Bone marrow (tissue), 2 donors: Measurements from ENCODE around the gene FAM107B.

ENCODE experiments used
- DNase-seq, 2 donors: peaks; one replicate each; lab custom pipeline; 2025; lab: John Stamatoyannopoulos, UW

FAM107B gene

GRCh38 chr10:14776546-14776945 lies 1.8 kb upstream of the FAM107B start:
- no peak for DNase-seq

GRCh38 chr10:14775656-14776055 lies 959 bp upstream of the FAM107B start:
- no peak for DNase-seq

- no peak for DNase-seq
Observed at GRCh38 chr10:14774214-14774580, 500 bp downstream of the FAM107B start.

- DNase-seq = no peak
Observed at GRCh38 chr10:14773551-14774213, 1.0 kb downstream of the FAM107B start.

GRCh38 chr10:14772399-14772798 lies 2.3 kb downstream of the FAM107B start:
- DNase-seq = no peak

- DNase-seq = no peak
Observed at GRCh38 chr10:14770927-14771326, 3.8 kb downstream of the FAM107B start.

GRCh38 chr10:14761372-14761771 lies 13.3 kb downstream of the FAM107B start:
- no peak for DNase-seq

GRCh38 chr10:14758994-14759664 lies 15.6 kb downstream of the FAM107B start:
- no peak for DNase-seq

GRCh38 chr10:14758451-14758850 lies 16.2 kb downstream of the FAM107B start:
- DNase-seq = no peak

GRCh38 chr10:14757986-14758385 lies 16.7 kb downstream of the FAM107B start:
- DNase-seq = no peak

GRCh38 chr10:14757394-14757793 lies 17.3 kb downstream of the FAM107B start:
- no peak for DNase-seq

- no peak for DNase-seq
Observed at GRCh38 chr10:14753441-14753840, 21.3 kb downstream of the FAM107B start.

- no peak for DNase-seq
Observed at GRCh38 chr10:14751921-14752320, 22.8 kb downstream of the FAM107B start.

- no peak for DNase-seq
Observed at GRCh38 chr10:14751014-14751896, 23.4 kb downstream of the FAM107B start.

GRCh38 chr10:14749070-14749809 lies 25.5 kb downstream of the FAM107B start:
- DNase-seq = no peak

- no peak for DNase-seq
Observed at GRCh38 chr10:14748441-14748840, 26.3 kb downstream of the FAM107B start.

GRCh38 chr10:14742815-14743214 lies 31.9 kb downstream of the FAM107B start:
- peak in 1 of 2 donors; percentile 62 for DNase-seq

GRCh38 chr10:14742382-14742781 lies 32.3 kb downstream of the FAM107B start:
- DNase-seq = no peak

- peak in 1 of 2 donors; percentile 79 for DNase-seq
Observed at GRCh38 chr10:14740684-14741247, 33.9 kb downstream of the FAM107B start.

GRCh38 chr10:14737808-14738545 lies 36.7 kb downstream of the FAM107B start:
- no peak for DNase-seq

GRCh38 chr10:14736600-14737081 lies 38.1 kb downstream of the FAM107B start:
- DNase-seq = peak in 1 of 2 donors; percentile 22
